Liver (tissue), 3 donors: Measurements from ENCODE around the gene SHC1.
"Not testable (repeated sequence)": the region's sequence is repeated elsewhere in the genome, so short reads cannot be mapped to it uniquely, and the experiment has no call there.

Experiments used
- ATF3 ChIP-seq: IDR thresholded peaks from 2 replicates; pipeline ENCODE4 v1.6.1; 2016; ENCODE audit warnings: antibody characterized with exemption
- CTCF ChIP-seq: fragments of 150-350 bp; IDR thresholded peaks from 2 replicates; pipeline ENCODE4 v1.5.1; 2017; ENCODE audit warnings: improper control_type of control experiment, low read depth, low read length; ENCODE audit not compliant: missing input control
- EGR1 ChIP-seq, 2 donors: IDR thresholded peaks; 2 replicates each; pipeline ENCODE4 v1.6.1; 2016 to 2018; ENCODE audit warnings: antibody characterized with exemption in 2 of 2, low read depth in 2 of 2
- FOXA1 ChIP-seq: IDR thresholded peaks from 2 replicates; pipeline ENCODE4 v1.6.1; 2016; ENCODE audit warnings: antibody characterized with exemption
- GABPA ChIP-seq, 2 donors: IDR thresholded peaks in 1 of 2; conservative IDR thresholded peaks in 1 of 2; 2 replicates each; pipeline ENCODE4 v1.6.1; 2016; ENCODE audit warnings: antibody characterized with exemption in 2 of 2, mild to moderate bottlenecking in 1 of 2, moderate library complexity in 1 of 2
- MAX ChIP-seq: IDR thresholded peaks from 2 replicates; pipeline ENCODE4 v1.6.1; 2016; ENCODE audit warnings: antibody characterized with exemption
- RAD21 ChIP-seq, 2 donors: IDR thresholded peaks; 2 replicates each; pipeline ENCODE4 v1.6.1; 2016; ENCODE audit warnings: antibody characterized with exemption in 2 of 2, mild to moderate bottlenecking in 2 of 2
- REST ChIP-seq: IDR thresholded peaks from 2 replicates; pipeline ENCODE4 v1.6.1; 2016; ENCODE audit warnings: antibody characterized with exemption, mild to moderate bottlenecking
- RXRA ChIP-seq, 2 donors: IDR thresholded peaks; 2 replicates each; pipeline ENCODE4 v1.6.1; 2017 to 2018; ENCODE audit warnings: antibody characterized with exemption in 2 of 2, mild to moderate bottlenecking in 1 of 2
- SP1 ChIP-seq: IDR thresholded peaks from 2 replicates; pipeline ENCODE4 v1.6.1; 2018; ENCODE audit warnings: antibody characterized with exemption, mild to moderate bottlenecking
- TAF1 ChIP-seq: conservative IDR thresholded peaks from 2 replicates; pipeline ENCODE4 v1.6.1; 2016; ENCODE audit warnings: antibody characterized with exemption, mild to moderate bottlenecking
- YY1 ChIP-seq: IDR thresholded peaks from 2 replicates; pipeline ENCODE4 v1.6.1; 2016; ENCODE audit warnings: antibody characterized with exemption, mild to moderate bottlenecking
- ZBTB33 ChIP-seq: IDR thresholded peaks from 2 replicates; pipeline ENCODE4 v1.6.1; 2016; ENCODE audit warnings: antibody characterized with exemption
- donor health status: healthy.
- donor health status: healthy.

GRCh38 chr1:154986736-154987135 is 16.2 kb upstream of the SHC1 start:
- not testable (repeated sequence) for TF ChIP-seq CTCF; FOXA1; ZBTB33; SP1; REST; MAX; GABPA (IDR thresholded peaks at IDR 0.05 in 1 of 2, conservative IDR thresholded peaks at IDR 0.05 in 1 of 2); TAF1; ATF3; RXRA (IDR thresholded peaks at IDR 0.05); RAD21 (IDR thresholded peaks at IDR 0.05); YY1; EGR1 (IDR thresholded peaks at IDR 0.05; ENCODE audit: low read depth in 2 of 2)
